ENCODE data around the gene SPSB4.
A peak's percentile ranks its signal among the peaks of the same experiment; 100 is the strongest.
"Not testable (repeated sequence)": the region's sequence is repeated elsewhere in the genome, so short reads cannot be mapped to it uniquely, and the experiment has no call there.

The SPSB4 gene

GRCh38 chr3:141050576-141051442, at the start of gene SPSB4:
SPSB4 (plus strand) TSS chr3:141051347; CDS start chr3:141066105, 14,758 bp downstream.
- no peak for DNase-seq (ENCODE audit: low spot score)

DNA sequence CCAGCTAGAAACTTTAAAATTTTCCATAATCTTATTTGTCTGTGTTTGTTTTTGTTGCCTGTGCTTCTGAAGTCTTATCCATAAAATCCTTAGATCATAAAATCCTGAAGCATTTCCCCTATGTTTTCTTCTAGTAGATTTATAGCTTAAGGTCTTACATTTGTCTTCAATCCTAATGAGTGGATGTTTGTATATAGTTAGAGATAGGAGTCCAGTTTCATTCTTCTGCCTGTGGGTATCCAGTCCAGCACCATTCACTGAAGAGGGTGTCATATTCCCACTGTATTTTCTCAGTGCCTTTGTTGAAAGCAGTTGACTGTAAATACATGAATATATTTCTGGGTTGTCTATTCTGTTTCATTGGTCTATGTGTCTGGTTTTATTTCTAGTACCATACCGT, 44.8 kb upstream of the SPSB4 start:
- no peak for DNase-seq (ENCODE audit: low spot score)

DNA sequence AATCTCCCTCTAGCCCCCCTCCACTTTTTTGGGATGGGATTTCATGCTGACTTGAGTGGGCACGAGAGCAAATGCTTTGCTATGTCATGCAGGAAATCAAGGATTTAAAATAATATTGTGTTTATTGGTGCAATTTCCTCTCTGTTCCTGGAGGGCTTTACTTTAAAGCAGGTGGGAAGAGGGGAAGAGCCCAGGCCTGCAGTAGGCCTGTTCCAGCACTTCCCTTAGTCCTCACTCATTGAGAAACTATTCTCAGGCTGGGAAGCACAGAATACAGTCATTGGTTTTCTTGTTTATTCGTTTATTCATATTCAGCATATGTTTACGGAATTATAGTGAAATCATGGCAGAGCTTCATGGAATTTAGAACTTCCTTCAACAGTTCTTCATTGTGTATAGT, 41.7 kb upstream of the SPSB4 start:
- no peak for DNase-seq (ENCODE audit: low spot score)

DNA sequence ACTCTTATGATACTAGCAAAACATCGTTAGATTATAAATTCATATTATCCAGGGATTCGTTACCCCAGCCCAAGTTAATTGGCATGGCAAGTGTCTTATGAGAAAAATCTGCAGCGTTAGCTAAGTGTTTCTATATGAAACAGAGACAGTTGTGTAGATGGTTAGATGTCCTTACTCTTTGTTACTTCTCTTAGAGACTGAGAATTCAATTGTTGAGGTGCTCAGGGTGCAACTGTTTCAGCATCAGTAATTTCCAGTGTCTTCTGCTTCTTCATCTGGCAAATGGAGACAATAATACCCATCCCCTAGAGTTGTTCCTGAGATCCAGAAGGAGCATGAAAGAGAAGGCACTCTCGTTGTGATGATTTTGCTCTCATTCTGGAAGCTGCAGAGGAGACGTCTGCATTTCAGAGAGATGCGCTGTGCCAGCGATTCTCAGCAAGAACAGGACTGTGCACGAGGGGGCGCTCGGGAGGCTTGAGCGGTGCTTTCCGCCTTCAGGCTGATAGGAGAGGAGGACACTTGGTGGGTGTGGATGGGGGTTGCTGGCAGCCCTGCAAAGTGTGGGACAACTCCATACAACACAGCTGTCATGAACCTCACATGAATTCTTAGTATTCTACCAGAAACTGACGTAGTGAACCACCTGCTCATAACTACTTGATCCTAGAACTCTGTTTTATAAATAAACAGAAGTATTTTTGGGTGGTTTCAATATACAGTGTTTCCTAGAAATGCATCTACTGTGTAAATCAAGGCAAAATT, 39.7 kb upstream of the SPSB4 start:
- DNase-seq (ENCODE audit: low spot score): peak; percentile 88

DNA sequence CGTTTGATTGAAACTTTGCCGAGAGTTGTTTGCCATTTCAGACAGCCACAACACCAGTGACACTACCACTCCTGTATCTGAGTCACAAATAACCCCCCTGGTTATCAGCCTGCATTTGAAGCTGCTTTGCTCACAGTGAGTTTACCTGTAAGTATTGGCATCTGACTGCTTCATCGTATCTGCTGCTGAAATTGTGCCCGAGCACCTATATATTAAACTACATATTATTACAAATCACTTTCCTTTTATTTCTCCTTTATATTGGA, 39.2 kb upstream of the SPSB4 start:
- no peak for DNase-seq (ENCODE audit: low spot score)

- DNase-seq (ENCODE audit: low spot score): no peak
These were observed 38.6 kb upstream of the SPSB4 start for GRCh38 chr3:141012571-141012970.

DNA sequence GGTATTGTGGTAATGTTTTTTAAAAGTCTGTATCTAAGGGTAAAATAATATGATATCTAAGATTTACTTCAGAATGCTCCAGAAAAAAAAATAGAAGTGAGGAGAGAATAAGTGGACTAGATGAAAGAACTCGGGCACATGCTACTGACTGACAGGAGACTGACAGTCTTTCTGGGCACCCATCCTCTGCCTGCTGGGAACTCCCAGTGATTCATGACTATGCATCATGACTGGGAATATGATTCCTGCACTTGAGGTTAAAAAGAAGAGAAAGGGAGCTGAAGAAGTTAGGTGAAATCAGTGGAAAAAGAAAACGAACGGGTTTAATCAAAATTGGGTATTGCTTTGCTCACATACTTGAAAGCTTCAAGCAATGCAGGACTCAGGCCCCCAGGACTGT, 35.7 kb upstream of the SPSB4 start:
- no peak for DNase-seq (ENCODE audit: low spot score)

DNA sequence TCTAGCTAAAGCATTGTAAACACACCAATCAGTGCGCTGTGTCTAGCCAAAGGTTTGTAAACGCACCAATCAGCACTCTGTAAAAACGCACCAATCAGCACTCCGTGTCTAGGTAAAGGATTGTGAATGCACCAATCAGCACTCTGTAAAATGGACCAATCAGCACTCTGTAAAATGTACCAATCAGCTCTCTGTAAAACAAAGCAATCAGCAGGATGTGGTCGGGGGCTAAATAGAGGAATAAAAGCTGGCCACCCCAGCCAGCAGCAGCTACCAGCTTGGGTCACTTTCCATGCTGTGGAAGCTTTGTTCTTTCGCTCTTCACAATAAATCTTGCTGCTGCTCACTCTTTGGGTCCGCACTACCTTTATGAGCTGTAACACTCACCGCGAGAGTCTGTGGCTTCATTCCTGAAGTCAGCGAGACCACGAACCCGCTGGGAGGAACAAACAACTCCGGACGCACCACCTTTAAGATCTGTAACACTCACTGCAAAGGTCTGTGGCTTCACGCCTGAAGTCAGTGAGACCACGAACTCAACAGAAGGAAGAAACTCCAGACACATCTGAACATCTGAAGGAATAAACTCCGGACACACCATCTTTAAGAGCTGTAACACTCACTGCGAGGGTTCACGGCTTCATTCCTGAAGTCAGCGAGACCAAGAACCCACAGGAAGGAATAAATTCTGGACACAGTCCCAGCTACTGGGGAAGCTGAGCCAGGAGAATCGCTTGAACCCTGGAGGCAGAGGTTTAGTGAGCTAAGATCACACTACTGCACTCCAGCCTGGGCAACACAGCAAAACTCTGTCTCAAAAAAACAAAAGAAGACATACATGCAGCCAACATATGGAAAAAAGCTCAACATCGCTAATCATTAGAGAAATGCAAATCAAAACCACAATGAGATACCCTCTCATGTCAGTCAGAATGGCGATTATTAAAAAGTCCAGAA, 33.5 kb upstream of the SPSB4 start:
- DNase-seq (ENCODE audit: low spot score): not testable (repeated sequence)

DNA sequence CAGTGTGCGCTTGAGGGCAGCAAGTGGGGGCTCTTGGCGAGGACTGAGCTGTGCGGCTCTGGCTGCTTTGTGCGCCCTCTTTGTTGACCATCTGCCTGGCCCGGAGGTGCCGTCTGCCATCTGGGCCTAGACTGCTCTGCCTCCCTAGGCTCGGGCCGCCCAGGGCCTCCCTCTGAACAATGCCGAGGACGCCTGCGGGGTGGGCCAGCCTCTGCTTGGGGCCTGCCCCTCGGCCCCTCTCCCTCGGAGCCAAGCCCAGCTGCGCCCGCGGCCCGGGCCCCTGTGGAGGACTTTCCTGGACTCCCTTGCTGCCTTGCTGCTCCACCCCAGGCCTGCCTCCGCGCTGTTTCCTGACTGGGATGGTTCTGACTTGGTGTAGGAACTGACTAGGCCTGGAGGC, 31.9 kb upstream of the SPSB4 start:
- DNase-seq (ENCODE audit: low spot score): no peak

DNA sequence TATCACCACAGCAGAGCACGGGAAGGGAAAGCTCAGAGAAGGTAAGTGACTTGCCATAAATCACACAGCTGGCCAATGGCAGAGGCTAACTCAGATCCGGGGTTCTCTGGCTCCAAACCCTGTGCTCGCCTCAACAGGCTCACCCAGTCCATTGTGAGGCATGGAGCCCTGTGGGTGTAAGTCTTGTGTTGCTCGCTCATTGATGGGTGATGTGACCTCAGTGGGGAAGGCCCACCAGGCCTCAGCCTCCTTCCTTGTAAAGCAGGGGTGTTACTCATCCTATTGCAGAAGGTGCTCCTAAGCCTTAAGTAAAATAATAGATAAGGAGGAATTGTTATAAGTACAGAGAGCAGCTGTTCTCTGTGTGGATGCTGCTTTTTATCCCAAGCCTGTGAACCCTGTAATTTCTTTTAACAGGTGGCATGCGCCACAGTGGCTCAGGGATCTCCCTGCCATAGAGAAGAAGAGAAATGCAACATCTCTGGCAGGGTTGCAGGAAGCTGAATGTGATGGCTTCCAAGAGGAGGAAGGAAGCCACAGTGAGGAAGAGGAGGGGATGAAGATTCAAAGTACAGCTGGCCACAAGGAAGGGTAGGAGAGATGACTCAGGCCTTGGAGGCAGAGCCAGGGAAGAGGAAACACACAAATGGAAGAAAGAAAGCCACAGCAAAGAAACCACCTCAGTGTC, 30.9 kb upstream of the SPSB4 start:
- no peak for DNase-seq (ENCODE audit: low spot score)

GRCh38 chr3:141021261-141021660, 29.9 kb upstream of the SPSB4 start:
- DNase-seq (ENCODE audit: low spot score): no peak

GRCh38 chr3:141030296-141030695, 20.9 kb upstream of the SPSB4 start:
- DNase-seq (ENCODE audit: low spot score): no peak

- DNase-seq (ENCODE audit: low spot score): no peak
These were observed 11.6 kb upstream of the SPSB4 start for GRCh38 chr3:141039589-141039988.

GRCh38 chr3:141044695-141045641, 6.2 kb upstream of the SPSB4 start:
- DNase-seq (ENCODE audit: low spot score): no peak

DNA sequence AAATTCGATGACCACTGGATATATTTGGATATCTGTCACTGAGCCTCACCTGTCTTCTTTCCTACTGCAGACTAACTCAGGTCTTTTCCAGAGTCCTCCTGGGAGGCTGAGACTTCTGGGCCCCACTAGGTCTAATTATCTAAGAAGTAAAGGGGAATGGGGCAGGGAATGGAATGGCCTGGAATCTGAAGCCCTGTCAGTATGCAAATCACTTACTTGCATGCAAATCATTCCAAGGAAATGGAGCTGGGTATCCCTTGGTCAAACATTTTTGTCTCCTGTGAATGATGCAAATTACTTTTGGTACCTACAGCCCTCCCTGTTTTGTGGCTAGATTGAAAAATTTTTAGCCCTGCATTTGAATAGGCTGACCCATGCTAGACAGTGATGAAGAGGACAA, 5.3 kb upstream of the SPSB4 start:
- no peak for DNase-seq (ENCODE audit: low spot score)

DNA sequence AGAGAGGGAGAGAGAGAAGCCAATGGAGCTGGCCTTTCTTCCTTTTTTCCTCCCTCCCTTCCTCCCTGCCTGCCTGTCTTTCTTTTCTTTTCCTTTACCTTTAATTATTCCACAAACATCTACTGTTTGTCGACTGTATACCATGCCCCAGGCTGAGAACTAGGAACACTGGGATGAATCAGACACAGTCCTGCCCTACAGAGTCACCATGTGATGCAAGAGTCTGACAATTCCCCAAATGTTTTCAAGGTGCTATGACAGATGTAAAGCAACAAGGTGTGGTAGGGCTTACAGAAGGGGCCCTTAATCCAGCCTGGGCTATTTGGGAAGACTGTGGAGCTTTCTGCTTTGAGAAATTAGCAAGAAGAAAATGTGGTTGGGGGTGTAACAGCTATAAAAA, 4.0 kb upstream of the SPSB4 start:
- no peak for DNase-seq (ENCODE audit: low spot score)

DNA sequence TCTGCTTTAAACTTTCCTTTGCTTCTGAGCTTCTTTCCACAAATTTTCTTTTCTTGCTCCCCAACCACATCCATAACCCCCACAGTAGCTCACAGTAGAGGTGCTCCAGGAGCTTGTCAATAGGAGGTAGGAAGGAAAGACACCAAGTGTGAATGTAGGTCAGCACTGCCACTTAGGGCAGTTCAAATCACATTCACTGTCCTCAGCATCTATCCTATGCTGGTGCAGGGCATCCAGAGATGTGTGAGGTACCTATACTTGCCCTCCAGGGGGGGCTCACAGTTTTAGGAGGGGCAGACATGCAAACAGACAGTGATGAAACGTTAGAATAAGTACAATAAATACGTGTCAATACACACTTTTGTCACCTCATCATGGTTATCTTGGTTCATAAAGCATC, 1.5 kb upstream of the SPSB4 start:
- DNase-seq (ENCODE audit: low spot score): no peak

- DNase-seq (ENCODE audit: low spot score): no peak
These were observed 475 bp downstream of the SPSB4 start for GRCh38 chr3:141051443-141052200.

- no peak for DNase-seq (ENCODE audit: low spot score)
These were observed 1.3 kb downstream of the SPSB4 start for GRCh38 chr3:141052201-141053069.

All from Ammon's horn (tissue), 1 donor.